ENCODE data around the gene TCP11L2. TPM values are rescaled to one million over a fixed set of nuclear protein-coding genes. Genes with fewer than 3 reads are reported as not detected.

Gene TCP11L2
- total RNA-seq, 1 experiment from 2014 or later, result 6.1 TPM

DNA sequence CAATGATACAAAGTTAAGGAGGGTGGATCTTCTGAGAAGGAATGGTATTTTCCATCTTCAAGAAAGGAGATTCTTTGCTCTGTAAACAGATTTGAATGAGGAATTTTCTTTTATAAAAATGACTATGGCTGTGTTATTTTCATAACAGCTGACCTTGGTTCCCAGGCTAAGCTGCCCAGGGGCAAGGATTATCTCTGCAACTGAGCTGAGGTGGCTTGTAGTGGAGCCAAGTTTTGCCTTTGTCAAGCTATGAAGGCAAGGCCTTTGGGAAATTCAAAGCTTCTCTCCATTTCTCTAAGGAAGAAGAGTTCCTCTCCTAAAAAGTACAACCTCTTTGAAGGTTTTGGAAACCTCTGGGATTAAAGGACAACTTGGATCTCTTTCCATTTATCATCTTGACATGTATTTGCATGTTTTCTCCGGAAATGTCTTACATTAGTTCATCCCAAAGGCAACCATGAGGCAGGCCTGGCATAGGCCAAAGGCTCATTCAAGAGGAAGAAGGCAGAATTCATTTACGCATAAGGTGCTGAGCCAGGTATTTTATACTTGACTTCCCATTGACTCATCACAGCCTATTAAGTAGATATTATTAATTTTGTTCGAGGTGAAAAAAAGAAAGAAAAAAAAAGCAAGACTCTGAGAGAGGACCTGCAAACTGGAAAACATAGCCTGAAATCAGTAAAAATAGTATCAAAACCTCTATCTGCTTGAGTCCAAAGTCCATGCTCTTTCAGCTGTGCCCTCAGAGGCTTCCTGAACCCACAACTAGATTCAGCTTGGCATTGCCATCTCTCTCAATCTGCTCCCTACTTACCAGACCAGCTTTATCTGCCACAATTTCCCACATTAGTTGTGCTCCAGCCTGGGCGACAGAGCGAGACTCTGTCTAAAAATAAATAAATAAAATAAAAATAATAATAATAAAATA is 30.7 kb upstream of the TCP11L2 start:
- Histone ChIP-seq H3K79me2 (ENCODE audit: insufficient read depth, low read length) (no peaks in the 10 kb centered on the region), H3K14ac (ENCODE audit: insufficient read depth, low read length) (no peak overlapping the region), H4K91ac (ENCODE audit: insufficient read length, low read depth, low read length) (no peak overlapping the region), H3K18ac (ENCODE audit: insufficient read length, low read depth, low read length) (no peak overlapping the region), H3K27me3 (ENCODE audit: insufficient read depth, low read length) (no peaks in the 10 kb centered on the region), H3K4me1 (ENCODE audit: insufficient read depth, low read length) (no peaks in the 10 kb centered on the region), H4K20me1 (ENCODE audit: control insufficient read depth, insufficient read depth, insufficient read length) (no peaks in the 10 kb centered on the region), H2AFZ (ENCODE audit: low read length) (no peak overlapping the region), H2BK120ac (ENCODE audit: low read depth, low read length, poor library complexity, severe bottlenecking) (no peak overlapping the region), H4K5ac (ENCODE audit: insufficient read length, low read depth, low read length) (no peak overlapping the region), H3K27ac (ENCODE audit: insufficient read length, low read depth, low read length) (no peak overlapping the region), H3K79me1 (ENCODE audit: insufficient read depth, low read depth, low read length, poor library complexity, severe bottlenecking) (no peaks in the 10 kb centered on the region), H3K9me3 (ENCODE audit: control insufficient read depth, low read depth, low read length) (no peaks in the 10 kb centered on the region), H2BK5ac (ENCODE audit: insufficient read length, low read length) (no peak overlapping the region), H3T11ph (ENCODE audit: low read length) (no peak overlapping the region), H3K23ac (ENCODE audit: insufficient read length, low read depth, low read length) (no peak overlapping the region), H2BK20ac (ENCODE audit: low read depth, low read length, poor library complexity, severe bottlenecking) (no peak overlapping the region), H2BK15ac (ENCODE audit: low read depth, low read length) (no peak overlapping the region), H3K23me2 (ENCODE audit: insufficient read length, low read depth, low read length, poor library complexity, severe bottlenecking) (no peaks in the 10 kb centered on the region), H3K4ac (ENCODE audit: low read depth, low read length) (no peak overlapping the region), H3K9ac (ENCODE audit: extremely low read depth, insufficient read length, low read length) (no peak overlapping the region), H2BK12ac (ENCODE audit: insufficient read length, low read depth, low read length) (no peak overlapping the region), H3K4me2 (ENCODE audit: insufficient read depth, insufficient read length, low read length) (no peak overlapping the region), H2AK5ac (ENCODE audit: insufficient read length, low read length) (no peak overlapping the region), H4K8ac (replicated peaks; ENCODE audit: insufficient read length, low read depth, low read length) (no peak overlapping the region), H3K56ac (ENCODE audit: insufficient read length, low read depth, low read length) (no peak overlapping the region)
- H3K27me3 Mint-ChIP-seq (ENCODE audit: low read depth), result peaks cover 2% of the 10 kb centered on the region
- H3K9me3 Mint-ChIP-seq, result no peaks in the 10 kb centered on the region
- no peak overlapping the region for H3K4me3 Mint-ChIP-seq
- TF ChIP-seq CTCF (conservative IDR thresholded peaks at IDR 0.05), result no peak
- H3K4me1 Mint-ChIP-seq, result peaks cover 0 to under 1% of the 10 kb centered on the region in 2 experiments; a peak in 3 of 4 replicates
- no CpG with 5 or more reads among the region's 5 CpGs for WGBS (ENCODE audit: extremely low coverage, insufficient read length, low lambda C conversion rate)
- H3K27ac Mint-ChIP-seq, result no peak overlapping the region; a peak in 1 of 7 replicates
- DNase-seq, result no peak
- H3K36me3 Mint-ChIP-seq (ENCODE audit: insufficient read depth in 1 of 3, low read depth in 3 of 3), result no peaks in the 10 kb centered on the region
